H1 (cell line): Measurements from ENCODE around the gene MTCL3.

Source experiments
- CTCF ChIA-PET: fragments of 300-600 bp; sonication (Branson Sonifier 250); formaldehyde crosslinking; loops from one replicate; lab custom pipeline; 2021; ENCODE audit not compliant: partially characterized antibody; lab: Charles Lee
- POLR2A ChIA-PET: fragments of 300-600 bp; sonication (Branson Sonifier 250); formaldehyde crosslinking; loops from one replicate; lab custom pipeline; 2021; ENCODE audit warnings: inconsistent platforms; ENCODE audit not compliant: partially characterized antibody; lab: Charles Lee
- DNase-seq, 2 experiments: peaks; one replicate each; pipeline versions ENCODE4 v3.0.0 to v3.0.0-alpha.2; 2010 to 2022; ENCODE audit warnings: low spot score in 2 of 2, low read depth in 1 of 2, mixed read lengths in 1 of 2
- FAIRE-seq: peaks from 2 replicates; lab custom pipeline; 2011; peaks lifted over from hg19 to GRCh38; lab: Jason Lieb, UNC
- H2AFZ ChIP-seq: 2 replicates; pipeline ENCODE4 v1.8.1; 2012; ENCODE audit warnings: low read length, inconsistent platforms
- H2AK5ac ChIP-seq: 2 replicates; pipeline ENCODE4 v1.6.1; 2013; ENCODE audit warnings: low read depth, low read length
- H2BK120ac ChIP-seq: replicated peaks from 2 replicates; pipeline ENCODE3; 2013; ENCODE audit warnings: low read depth, low read length, inconsistent platforms
- H2BK12ac ChIP-seq: 2 replicates; pipeline ENCODE4 v1.6.1; 2013; ENCODE audit warnings: low read depth, low read length
- H2BK15ac ChIP-seq: 2 replicates; pipeline ENCODE4 v1.6.1; 2013; ENCODE audit warnings: low read length
- H2BK20ac ChIP-seq: 2 replicates; pipeline ENCODE4 v1.6.1; 2013; ENCODE audit warnings: low read length
- H2BK5ac ChIP-seq: 2 replicates; pipeline ENCODE4 v1.6.1; 2013; ENCODE audit warnings: low read depth, low read length
- H3K14ac ChIP-seq: 2 replicates; pipeline ENCODE4 v1.6.1; 2013; ENCODE audit warnings: inconsistent platforms; ENCODE audit not compliant: insufficient read length
- H3K18ac ChIP-seq: 2 replicates; pipeline ENCODE4 v1.6.1; 2013; ENCODE audit warnings: low read length; ENCODE audit errors: extremely low read depth
- H3K23ac ChIP-seq: 2 replicates; pipeline ENCODE4 v1.6.1; 2013; ENCODE audit warnings: inconsistent platforms; ENCODE audit not compliant: insufficient read length
- H3K23me2 ChIP-seq: 2 replicates; pipeline ENCODE4 v1.6.1; 2013; ENCODE audit warnings: low read depth, low read length
- H3K27ac ChIP-seq: 2 replicates; pipeline ENCODE4 v1.6.1; 2011; ENCODE audit warnings: low read depth, low read length, inconsistent platforms
- H3K27me3 ChIP-seq, 4 experiments: replicated peaks in 1 of 4; 1 replicate in 1 of 4; 2 replicates in 3 of 4; pipeline versions ENCODE4 v1.6.1 to v1.8.1; 2011 to 2013; ENCODE audit warnings: low read length in 3 of 4, mild to moderate bottlenecking in 3 of 4, inconsistent platforms in 2 of 4, mixed read lengths in 2 of 4, moderate library complexity in 1 of 4; ENCODE audit not compliant: control insufficient read depth in 3 of 4, insufficient read depth in 3 of 4; ENCODE audit errors: extremely low read depth in 1 of 4
- H3K36me3 ChIP-seq, 4 experiments: 2 replicates each; pipeline versions ENCODE4 v1.6.1 to v1.8.1; 2011 to 2013; ENCODE audit warnings: mild to moderate bottlenecking in 4 of 4, low read length in 3 of 4, moderate library complexity in 2 of 4, control low read depth in 1 of 4, inconsistent platforms in 1 of 4; ENCODE audit not compliant: insufficient read depth in 4 of 4, control insufficient read depth in 2 of 4
- H3K4ac ChIP-seq: replicated peaks from 2 replicates; pipeline ENCODE3; 2013; ENCODE audit warnings: low read length, low read depth, mixed read lengths, inconsistent platforms; ENCODE audit not compliant: insufficient read length
- H3K4me1 ChIP-seq, 4 experiments: replicated peaks in 1 of 4; 1 replicate in 1 of 4; 2 replicates in 3 of 4; pipeline versions ENCODE4 v1.6.1 to v1.8.1; 2011 to 2013; ENCODE audit warnings: low read length in 3 of 4, inconsistent platforms in 2 of 4, mixed read lengths in 1 of 4; ENCODE audit not compliant: insufficient read depth in 4 of 4, control insufficient read depth in 3 of 4
- H3K4me2 ChIP-seq, 2 experiments: 2 replicates each; pipeline versions ENCODE4 v1.6.1 to v1.8.1; 2011 to 2013; ENCODE audit warnings: low read depth in 2 of 2, low read length in 2 of 2, control low read depth in 1 of 2, inconsistent platforms in 1 of 2, mild to moderate bottlenecking in 1 of 2; ENCODE audit not compliant: insufficient read depth in 1 of 2
- H3K4me3 ChIP-seq, 4 experiments: fragments of 200-600, 300-600 bp in 1 of 4; sonication (generic), shearing (Covaris generic), sonication (Bioruptor Twin) in 1 of 4; 2 replicates each; pipeline versions ENCODE4 v1.5.1 to v1.8.1; 2011 to 2016; ENCODE audit warnings: low read length in 4 of 4, low read depth in 3 of 4, control low read depth in 2 of 4, inconsistent platforms in 2 of 4, mild to moderate bottlenecking in 2 of 4, mixed read lengths in 1 of 4, moderate library complexity in 1 of 4; ENCODE audit not compliant: insufficient read depth in 2 of 4; ENCODE audit errors: extremely low read depth in 1 of 4
- H3K56ac ChIP-seq: replicated peaks from 2 replicates; pipeline ENCODE3; 2013; ENCODE audit warnings: low read depth, mild to moderate bottlenecking, mixed read lengths, low read length, inconsistent platforms; ENCODE audit not compliant: insufficient read length
- H3K79me1 ChIP-seq: 2 replicates; pipeline ENCODE4 v1.6.1; 2013; ENCODE audit warnings: low read depth, low read length, control low read depth
- H3K79me2 ChIP-seq, 2 experiments: 2 replicates each; pipeline versions ENCODE4 v1.6.1 to v1.8.1; 2012 to 2013; ENCODE audit warnings: low read length in 2 of 2, mild to moderate bottlenecking in 2 of 2, inconsistent platforms in 1 of 2; ENCODE audit not compliant: insufficient read depth in 2 of 2, control insufficient read depth in 1 of 2
- H3K9ac ChIP-seq, 4 experiments: replicated peaks in 1 of 4; 1 replicate in 1 of 4; 2 replicates in 3 of 4; pipeline versions ENCODE4 v1.6.1 to v1.8.1; 2011 to 2013; ENCODE audit warnings: low read depth in 3 of 4, low read length in 3 of 4, control low read depth in 2 of 4, mild to moderate bottlenecking in 2 of 4, moderate library complexity in 2 of 4, inconsistent platforms in 1 of 4; ENCODE audit errors: extremely low read depth in 1 of 4
- H3K9me3 ChIP-seq, 2 experiments: 2 replicates each; pipeline versions ENCODE4 v1.6.1 to v1.8.1; 2012 to 2013; ENCODE audit warnings: mild to moderate bottlenecking in 2 of 2, moderate library complexity in 2 of 2, control low read depth in 1 of 2, inconsistent platforms in 1 of 2, low read depth in 1 of 2, low read length in 1 of 2, mixed read lengths in 1 of 2; ENCODE audit not compliant: insufficient read depth in 2 of 2
- H4K20me1 ChIP-seq, 2 experiments: replicated peaks in 1 of 2; 2 replicates each; pipeline versions ENCODE3 to v1.8.1; 2011 to 2013; ENCODE audit warnings: inconsistent platforms in 2 of 2, low read length in 2 of 2, mild to moderate bottlenecking in 1 of 2; ENCODE audit not compliant: insufficient read depth in 2 of 2, control insufficient read depth in 1 of 2
- H4K5ac ChIP-seq: 2 replicates; pipeline ENCODE4 v1.6.1; 2013; ENCODE audit warnings: low read length, low read depth, mixed read lengths, inconsistent platforms; ENCODE audit not compliant: insufficient read length
- H4K8ac ChIP-seq: 2 replicates; pipeline ENCODE4 v1.8.0; 2013; ENCODE audit warnings: mild to moderate bottlenecking, moderate library complexity, low read length, inconsistent platforms; ENCODE audit not compliant: insufficient read depth; ENCODE audit errors: extremely low read depth
- H4K91ac ChIP-seq: replicated peaks from 2 replicates; pipeline ENCODE3; 2013; ENCODE audit warnings: low read length, mixed read lengths, inconsistent platforms; ENCODE audit not compliant: insufficient read length
- CBX5 ChIP-seq: fragments of 300-800, 300-1000 bp; sonication (generic); IDR thresholded peaks from 2 replicates; pipeline ENCODE4 v1.7.1; 2016; ENCODE audit warnings: antibody characterized with exemption, low read length, low read depth
- MAFK ChIP-seq: IDR thresholded peaks from 2 replicates; pipeline ENCODE4 v1.6.1; 2012; ENCODE audit warnings: low read depth, mild to moderate bottlenecking, improper control_type of control experiment, low read length
- WGBS, 2 experiments: shearing (Covaris generic) in 1 of 2; methylation state at CpG; one replicate each; pipeline versions ENCODE4 v1.1.6 to v1.1.7; 2013 to 2015; ENCODE audit warnings: low lambda C conversion rate in 2 of 2, mixed read lengths in 2 of 2, inconsistent platforms in 1 of 2, low coverage in 1 of 2, missing lambda C conversion rate in 1 of 2; ENCODE audit not compliant: insufficient replicate concordance in 2 of 2, insufficient coverage in 1 of 2, insufficient read length in 1 of 2; ENCODE audit errors: extremely low coverage in 1 of 2, missing lambda C conversion rate in 1 of 2; 5-methylcytosine and 5-hydroxymethylcytosine counted together

MTCL3 gene

DNA sequence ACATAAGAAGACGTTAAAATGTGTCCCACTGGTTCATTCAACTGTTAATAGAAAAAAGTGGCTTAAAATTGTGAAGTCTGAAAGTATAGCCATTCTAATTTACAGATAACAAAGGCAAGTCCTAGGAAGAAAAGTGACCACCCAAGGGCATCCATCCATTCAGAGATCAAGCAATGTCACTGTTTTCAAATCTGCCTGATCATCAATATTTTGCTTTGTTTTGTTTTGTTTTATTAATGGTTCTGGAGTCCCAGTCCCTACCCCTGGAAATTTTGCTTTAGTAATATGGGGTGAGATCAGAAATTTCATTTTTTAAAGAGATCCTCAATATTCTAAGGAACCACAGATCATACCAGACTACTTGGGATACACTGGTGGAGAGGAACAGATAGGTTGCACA lies 77.3 kb downstream of the MTCL3 start:
- Histone ChIP-seq H2BK120ac (no peak overlapping the region), H3K18ac (no peak overlapping the region), H3K9ac (no peak overlapping the region), H3K9me3 (no peaks in the 10 kb centered on the region), H2BK20ac (no peak overlapping the region), H2AK5ac (no peak overlapping the region), H3K4me2 (no peak overlapping the region), H4K20me1 (no peaks in the 10 kb centered on the region), H3K4me3 (no peak overlapping the region), H4K8ac (no peak overlapping the region), H3K14ac (no peak overlapping the region), H3K56ac (no peak overlapping the region), H2BK5ac (no peak overlapping the region), H3K36me3 (peaks cover 2 to 15% (median 9%) of the 10 kb centered on the region in 4 experiments; a peak in 7 of 8 replicates), H3K79me1 (no peaks in the 10 kb centered on the region), H3K79me2 (no peaks in the 10 kb centered on the region), H3K27me3 (no peaks in the 10 kb centered on the region), H2BK12ac (no peak overlapping the region), H4K91ac (no peak overlapping the region), H3K4ac (no peak overlapping the region), H2AFZ (no peak overlapping the region), H3K23ac (no peak overlapping the region), H3K4me1 (no peaks in the 10 kb centered on the region), H3K23me2 (no peaks in the 10 kb centered on the region), H2BK15ac (no peak overlapping the region), H4K5ac (no peak overlapping the region), H3K27ac (no peak overlapping the region)
- TF ChIP-seq CBX5: no peak
- TF ChIP-seq MAFK: 0 out of 2 replicates have a peak, but pooled peaks have one; percentile 40
- FAIRE-seq (no peak), DNase-seq (no peak)
- CTCF ChIA-PET: interaction anchor here (0.9 kb wide), 1 partner anchor 13 kb away, joined by 3 read pairs; no protein-coding TSS in a partner anchor
- 90% methylated on average over 1 of the region's 1 CpG; no CpG with 5 or more reads in 1 of the 2 experiments for WGBS, 2 experiments
- POLR2A ChIA-PET: no interaction called here
